Uterus (tissue), 2 donors: ENCODE data around the gene APOBEC2.

Experiments used
- CTCF ChIP-seq, 4 experiments: fragments of 200-600 bp in 2 of 4; fragments of 450-650 bp in 2 of 4; sonication (generic) in 2 of 4; IDR thresholded peaks; one replicate each; pipeline ENCODE4 v1.5.1; 2016 to 2019; ENCODE audit warnings: antibody characterized with exemption in 4 of 4, mild to moderate bottlenecking in 2 of 4, moderate library complexity in 1 of 4
- POLR2A ChIP-seq, 2 donors: fragments of 450-650 bp; IDR thresholded peaks; one replicate each; pipeline ENCODE4 v1.6.1; 2016; ENCODE audit warnings: antibody characterized with exemption in 2 of 2, mild to moderate bottlenecking in 1 of 2, moderate library complexity in 1 of 2

- TF ChIP-seq CTCF (IDR thresholded peaks at IDR 0.05) (no peak), POLR2A (IDR thresholded peaks at IDR 0.05) (no peak)
Measured at GRCh38 chr6:41049955-41050354, 3.0 kb upstream of the APOBEC2 start.
